Uterus (tissue), 2 donors: ENCODE measurements around the gene ESRRA.

Source experiments
- CTCF ChIP-seq, 4 experiments: fragments of 200-600 bp in 2 of 4; fragments of 450-650 bp in 2 of 4; sonication (generic) in 2 of 4; IDR thresholded peaks; one replicate each; pipeline ENCODE4 v1.5.1; 2016 to 2019; ENCODE audit warnings: antibody characterized with exemption in 4 of 4, mild to moderate bottlenecking in 2 of 4, moderate library complexity in 1 of 4
- POLR2A ChIP-seq, 2 donors: fragments of 450-650 bp; IDR thresholded peaks; one replicate each; pipeline ENCODE4 v1.6.1; 2016; ENCODE audit warnings: antibody characterized with exemption in 2 of 2, mild to moderate bottlenecking in 1 of 2, moderate library complexity in 1 of 2

GRCh38 chr11:64341851-64342791, 36.8 kb downstream of the ESRRA start:
- TF ChIP-seq CTCF (IDR thresholded peaks at IDR 0.05): peak in 3 of 4 experiments; percentile 44 to 56 (median 54)
- TF ChIP-seq POLR2A (IDR thresholded peaks at IDR 0.05): peak in 1 of 2 donors; percentile 35
